GM18519 (cell line): Measurements from ENCODE around the gene DPP9.
A peak's percentile ranks its signal among the peaks of the same experiment; 100 is the strongest.
"Not testable (repeated sequence)": the region's sequence is repeated elsewhere in the genome, so short reads cannot be mapped to it uniquely, and the experiment has no call there.

Experiments
- ATAC-seq: cut with Tn5 transposase; IDR thresholded peaks from one replicate; pipeline ENCODE4 v1.9.1; 2021; ENCODE audit warnings: mild to moderate bottlenecking, moderate library complexity; ENCODE audit not compliant: unreplicated experiment, low FRiP score

DPP9 gene

DNA sequence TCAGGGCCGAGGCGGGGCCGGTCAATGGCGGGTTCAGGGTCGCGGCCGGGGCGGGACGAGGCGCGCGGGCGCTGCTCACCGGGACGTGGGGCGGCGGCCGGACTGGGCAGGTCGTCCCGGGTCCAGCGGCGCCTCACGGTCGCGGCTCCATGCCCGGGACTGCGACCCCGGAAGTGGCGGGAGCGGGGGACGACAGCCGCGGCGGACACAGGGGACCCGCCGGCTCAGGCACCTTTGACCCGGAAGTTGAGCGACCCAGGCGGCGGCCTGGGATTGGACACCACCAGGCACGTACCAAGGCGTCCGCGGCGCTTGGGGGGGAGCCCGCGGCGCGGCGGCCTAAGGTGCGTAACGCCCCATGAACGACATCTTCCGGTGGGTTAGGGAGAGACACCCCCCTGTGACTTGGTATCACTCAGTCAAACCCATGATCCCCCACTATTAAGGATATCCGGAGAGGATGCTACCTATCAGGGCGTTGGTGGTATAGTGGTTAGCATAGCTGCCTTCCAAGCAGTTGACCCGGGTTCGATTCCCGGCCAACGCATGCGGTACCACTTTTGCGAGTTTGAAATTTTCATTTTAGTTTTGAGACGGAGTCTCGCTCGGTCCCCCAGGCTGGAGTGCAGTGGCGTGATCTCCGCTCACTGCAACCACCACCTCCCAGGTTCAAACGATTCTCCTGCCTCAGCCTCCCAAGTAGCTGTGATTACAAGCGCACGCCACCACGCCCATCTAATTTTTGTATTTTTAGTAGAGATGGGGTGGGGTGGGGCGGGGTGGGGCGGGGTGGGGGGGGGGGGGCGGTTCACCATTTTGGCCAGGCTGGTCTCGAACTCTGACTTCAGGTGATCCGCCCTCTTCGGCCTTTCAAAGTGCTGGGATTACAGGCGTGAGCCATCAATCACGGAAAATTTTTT lies at the start of gene DPP9:
Gene DPP9 (minus strand): TSS at position 248 of the 920 bp plus-strand sequence. CDS start 3,936 bp downstream, outside the sequence.
- ATAC-seq: peak; percentile 83

DNA sequence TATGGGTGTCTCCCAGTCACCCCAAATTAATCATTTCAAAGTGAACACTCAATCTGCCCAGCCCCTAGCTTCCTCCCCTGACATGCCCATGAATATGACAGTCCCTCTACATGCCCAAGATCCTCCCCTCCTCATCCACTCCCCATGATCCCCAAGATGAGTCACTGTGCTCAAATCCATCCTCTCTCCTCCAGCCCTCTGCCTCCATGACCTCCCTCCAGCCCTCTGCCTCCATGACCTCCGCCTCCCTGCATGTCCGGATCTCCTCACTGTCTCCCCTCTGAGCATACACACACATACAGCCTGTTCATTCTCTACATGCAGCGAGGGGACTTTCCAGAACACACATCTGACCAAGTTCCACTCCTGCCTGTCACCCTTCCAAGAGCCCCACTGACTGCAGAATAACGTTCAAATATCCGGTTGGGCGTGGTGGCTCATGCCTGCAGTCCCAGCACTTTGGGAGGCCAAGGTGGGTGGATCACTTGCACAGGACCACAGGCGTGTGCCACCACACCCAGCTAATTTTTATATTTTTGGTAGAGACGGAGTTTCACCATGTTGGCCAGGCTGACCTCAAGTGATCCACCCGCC lies 49.5 kb upstream of the DPP9 start:
- no peak for ATAC-seq

DNA sequence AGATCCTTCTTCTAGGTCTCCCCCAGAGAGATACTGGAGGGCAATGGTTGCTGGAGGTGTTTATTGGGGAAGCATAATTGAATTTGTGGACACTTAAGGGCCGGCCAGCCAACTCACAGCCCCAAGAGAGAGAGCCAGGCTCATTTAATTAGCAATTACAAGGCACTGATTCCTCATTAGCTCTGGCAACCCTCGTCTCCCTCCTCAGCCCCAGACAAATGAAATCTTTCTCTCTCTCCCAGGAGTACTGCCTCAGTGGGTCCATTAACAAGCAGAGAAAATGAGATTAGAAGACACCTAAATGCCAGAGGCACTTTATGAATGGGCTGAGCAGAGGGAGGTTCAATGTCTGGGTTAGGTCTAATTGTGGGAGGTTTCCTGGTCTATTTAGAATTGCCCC lies 48.9 kb upstream of the DPP9 start:
- ATAC-seq: no peak

DNA sequence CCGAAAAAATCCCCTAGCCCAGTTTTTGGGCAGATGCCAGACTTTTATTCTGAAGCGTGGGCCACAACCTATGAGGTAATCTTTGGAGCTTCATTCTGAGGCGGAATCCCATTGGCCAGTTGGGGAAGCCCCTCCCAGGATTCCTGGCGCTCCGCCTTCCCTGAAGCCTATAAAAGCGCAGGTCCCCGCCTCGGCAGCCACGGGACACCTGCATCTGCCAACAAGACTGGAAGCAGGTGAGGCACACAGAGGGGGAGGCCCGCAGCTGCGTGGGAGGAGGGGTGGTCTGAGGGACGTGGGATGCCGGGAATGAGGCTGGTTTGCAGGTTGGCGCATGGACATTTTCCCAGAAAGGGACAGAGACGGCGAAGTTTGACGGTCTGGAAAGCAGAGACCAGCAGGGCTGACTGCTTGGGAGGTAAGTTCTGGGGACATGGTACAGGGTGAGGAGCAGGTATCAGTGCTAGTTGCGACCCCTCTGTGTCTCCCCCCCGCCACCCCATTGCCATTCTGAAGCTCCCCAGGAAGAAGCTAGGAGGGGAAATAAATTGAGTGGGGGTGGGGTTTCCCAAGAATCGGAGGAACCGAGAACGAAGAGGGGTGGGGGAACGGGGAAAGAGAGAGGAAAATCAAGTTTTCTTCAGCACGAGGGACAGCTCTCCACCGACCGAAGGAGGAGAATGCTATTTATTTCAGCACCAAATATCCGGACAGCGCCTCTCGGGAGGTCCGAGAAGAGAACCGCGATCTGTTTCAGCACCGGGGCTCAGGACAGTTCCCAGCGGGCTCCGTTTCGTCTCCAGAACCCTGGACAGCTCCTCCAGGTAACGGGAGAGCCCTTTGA lies 45.5 kb upstream of the DPP9 start:
- ATAC-seq: no peak

DNA sequence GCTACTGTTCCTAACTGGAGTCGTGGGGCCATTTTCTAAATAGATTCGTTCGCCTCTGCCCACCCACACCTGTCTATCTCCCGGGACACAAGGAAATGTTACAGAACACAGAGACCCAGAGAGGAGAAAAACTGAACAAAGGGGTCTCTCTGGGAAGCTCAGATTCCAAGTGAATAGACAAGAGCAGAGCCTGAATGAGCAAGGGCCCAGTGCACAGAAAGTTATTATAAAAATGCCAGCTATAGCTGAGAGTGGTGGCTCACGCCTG lies 40.7 kb upstream of the DPP9 start:
- ATAC-seq: no peak

DNA sequence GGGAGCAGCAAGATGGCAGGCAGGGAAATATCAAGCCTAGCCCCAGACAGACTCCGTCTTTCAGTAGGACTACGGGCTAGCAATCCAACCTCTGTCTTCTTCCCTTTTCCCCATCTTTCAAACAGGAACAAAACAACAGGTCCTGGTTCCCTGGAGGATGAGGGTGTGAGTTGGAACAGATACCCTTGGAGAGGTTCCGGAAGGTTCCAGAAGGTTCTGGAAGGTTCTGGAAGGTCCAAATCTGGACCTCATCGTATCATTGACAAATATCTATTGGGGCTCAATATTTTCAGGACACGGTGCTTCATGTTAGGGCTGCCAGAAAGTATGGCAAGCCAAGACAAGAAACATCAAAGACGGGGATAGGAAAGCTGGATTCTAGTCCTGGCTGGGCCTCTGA lies 39.4 kb upstream of the DPP9 start:
- ATAC-seq: no peak

DNA sequence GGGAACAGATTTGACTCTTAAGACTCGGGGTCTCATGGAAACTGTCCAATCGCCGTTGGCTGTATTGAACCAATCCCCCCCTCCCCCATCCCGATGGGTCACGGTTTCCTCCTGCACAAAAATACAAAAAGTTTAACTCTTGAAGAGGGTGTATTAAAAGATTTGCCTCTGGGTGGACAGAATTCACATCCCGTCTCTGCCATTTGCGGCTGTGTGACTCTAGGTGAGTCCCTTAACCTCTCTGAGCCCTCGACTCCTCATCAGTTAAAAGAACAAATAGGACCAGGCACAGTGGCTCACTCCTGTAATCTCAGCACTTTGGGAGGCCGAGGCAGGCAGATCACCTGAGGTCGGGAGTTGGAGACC lies 36.6 kb upstream of the DPP9 start:
- ATAC-seq: no peak

DNA sequence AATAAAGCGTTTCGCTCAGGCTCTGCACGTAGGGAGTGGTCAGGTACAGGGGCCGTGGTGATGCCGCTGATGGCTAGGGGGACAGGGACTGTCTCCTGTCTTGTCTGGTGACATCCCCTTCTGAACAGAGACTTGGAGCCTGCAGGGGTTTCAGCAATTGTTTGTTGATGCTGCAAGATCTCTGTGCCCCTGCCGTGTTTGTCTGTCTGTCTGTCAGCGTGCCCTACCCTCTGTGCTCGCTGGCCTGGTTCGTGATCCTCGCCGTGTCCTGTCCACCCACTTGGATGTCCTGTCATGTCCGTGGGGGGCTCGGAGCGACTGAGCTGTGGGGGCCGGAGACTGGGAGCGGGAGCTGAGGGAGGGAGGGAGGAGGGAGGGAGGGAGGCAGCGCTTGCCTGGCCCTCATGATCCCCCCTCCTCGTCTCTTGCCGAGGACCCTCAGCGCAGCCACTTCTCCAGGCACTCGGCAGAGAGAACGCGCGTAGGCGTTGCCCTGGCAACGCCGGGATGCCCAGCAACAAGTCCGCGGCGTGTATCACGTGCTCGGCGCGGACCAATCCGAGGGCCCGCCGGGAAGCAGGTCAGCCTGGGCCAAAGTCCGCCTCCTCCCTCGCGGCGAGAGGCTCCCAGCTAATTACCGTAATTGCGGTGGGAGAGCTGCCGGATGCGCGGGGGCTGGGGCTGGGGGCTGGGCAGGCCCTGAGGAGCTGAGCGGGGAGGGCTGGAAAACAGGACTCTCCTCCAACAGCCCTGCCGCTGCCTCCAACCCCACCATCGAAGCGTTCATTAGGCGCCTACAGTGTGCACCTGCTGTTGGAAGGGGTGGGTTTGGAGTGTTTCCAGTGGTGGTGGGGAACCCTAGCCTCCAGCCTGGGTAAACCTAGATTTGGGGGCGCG lies 36.0 kb upstream of the DPP9 start:
- ATAC-seq: no peak

DNA sequence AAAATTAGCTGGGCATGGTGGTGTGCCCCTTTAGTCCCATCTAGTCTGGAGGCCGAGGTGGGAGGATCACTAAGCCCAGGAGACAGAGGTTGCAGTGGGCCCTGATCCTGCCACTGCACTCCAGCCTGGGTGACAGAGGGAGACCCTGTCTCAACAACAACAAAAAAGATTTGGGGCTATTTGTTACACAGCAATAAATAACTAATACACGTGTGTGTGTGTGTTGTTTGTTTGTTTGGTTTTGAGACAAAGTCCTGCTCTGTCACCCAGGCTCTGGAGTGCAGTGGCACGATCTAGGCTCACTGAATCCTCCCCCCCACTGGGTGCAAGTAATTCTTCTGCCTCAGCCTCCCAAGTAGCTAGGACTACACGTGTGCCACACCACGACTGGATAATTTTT lies 35.0 kb upstream of the DPP9 start:
- no peak for ATAC-seq

DNA sequence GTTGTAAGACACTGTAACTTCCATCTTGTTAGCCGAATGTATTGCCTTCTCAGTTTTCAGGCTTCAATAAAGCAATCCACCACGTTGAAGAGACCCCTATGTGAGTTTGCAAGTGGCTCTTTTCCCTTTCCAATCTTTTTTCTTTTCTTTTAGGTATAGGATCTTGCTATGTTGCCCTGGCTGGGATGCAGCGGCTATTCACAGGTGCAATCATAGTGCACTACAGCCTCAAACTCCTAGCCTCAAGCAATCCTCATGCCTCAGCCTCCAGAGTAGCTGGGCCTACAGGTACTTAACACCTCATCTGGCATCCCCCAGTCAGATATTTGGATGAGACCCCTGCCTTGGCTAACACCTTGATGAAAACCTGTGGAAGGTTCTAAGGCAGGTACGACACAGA lies 34.4 kb upstream of the DPP9 start:
- ATAC-seq: no peak

DNA sequence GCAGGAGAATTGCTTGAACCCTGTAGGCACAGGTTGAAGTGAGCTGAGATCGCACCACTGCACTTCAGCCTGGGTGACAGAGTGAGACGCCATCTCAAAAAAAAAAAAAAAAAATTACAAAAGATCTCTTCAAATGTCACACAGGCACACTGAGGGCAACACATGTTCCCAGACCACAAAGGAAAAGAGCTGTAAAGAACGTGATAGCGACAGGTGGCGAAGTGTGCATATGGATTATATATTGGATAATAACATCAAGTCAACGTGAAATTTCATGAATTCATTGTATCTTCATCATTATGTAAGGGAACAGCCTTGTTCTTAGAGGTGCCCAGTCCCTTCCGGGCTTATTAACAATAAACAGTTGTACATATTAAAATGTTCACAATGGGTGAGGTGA lies 31.8 kb upstream of the DPP9 start:
- no peak for ATAC-seq

DNA sequence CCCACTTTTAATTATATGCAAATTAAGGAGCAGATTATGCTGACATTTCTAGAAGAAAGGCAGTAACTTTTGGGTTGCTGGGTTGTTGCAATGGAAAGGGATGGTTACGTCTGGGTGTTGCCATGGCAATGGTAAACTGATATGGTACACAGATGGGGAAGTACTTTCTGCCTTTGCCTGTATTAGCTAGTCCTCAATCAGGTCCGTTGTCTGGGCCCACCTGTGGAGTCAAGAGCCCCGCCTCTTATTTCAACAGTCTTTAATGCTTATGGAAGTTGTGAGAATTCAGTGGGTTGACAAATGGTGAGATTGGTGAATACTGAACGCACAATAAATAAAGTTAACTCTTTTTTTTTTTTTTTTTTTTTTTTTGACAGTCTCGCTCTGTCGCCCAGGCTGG lies 30.6 kb upstream of the DPP9 start:
- no peak for ATAC-seq

DNA sequence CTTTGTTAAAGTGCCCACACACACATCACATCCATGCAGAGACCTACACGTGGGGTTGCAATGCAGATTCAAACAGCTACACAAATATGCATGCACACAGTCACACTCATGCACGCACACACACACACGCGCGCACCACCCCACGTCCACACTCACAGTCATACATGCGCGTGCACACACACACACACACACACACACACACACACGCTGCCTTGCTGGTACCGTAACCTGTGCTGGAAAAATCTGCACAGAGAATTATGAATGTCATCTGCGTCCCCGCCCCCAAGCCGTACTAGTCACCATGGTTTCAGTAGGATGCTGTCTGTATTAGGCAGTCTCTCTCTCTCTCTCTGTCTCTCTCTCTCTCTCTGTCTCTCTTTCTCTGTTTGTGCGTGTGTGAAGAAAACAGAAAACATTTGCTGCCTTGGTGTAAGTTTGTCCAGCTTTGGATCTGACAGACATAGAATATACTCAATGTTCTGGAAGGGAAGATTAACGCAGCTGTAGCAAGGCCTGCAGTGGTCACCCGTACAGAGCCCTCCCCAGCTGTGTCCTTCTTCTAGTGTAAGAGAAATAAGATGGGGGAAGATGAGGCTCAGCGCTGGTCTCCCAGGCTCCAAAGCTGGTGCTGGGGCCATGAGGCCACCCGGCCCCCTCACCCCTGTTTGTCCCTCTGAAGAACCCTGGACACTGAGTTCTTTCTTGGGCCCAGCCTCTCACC lies 26.4 kb upstream of the DPP9 start:
- ATAC-seq: no peak

DNA sequence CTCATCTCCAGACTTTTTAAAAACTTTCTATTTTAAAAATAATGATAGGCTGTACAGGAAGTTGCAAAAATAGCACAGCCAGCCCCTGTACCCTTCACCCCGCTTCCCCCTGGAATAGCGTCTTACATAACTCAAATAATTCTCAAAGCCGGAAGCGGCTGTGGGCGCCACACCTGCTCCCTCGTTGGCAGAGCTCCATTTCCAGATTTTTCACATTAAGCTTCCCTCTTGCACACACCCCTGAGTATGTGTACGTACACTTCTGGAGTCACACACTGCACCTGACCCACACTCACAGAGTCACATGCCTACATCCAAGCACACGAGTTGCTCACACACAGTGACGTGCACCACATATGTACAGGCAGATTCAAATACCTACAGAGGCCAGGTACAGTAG lies 24.9 kb upstream of the DPP9 start:
- no peak for ATAC-seq

DNA sequence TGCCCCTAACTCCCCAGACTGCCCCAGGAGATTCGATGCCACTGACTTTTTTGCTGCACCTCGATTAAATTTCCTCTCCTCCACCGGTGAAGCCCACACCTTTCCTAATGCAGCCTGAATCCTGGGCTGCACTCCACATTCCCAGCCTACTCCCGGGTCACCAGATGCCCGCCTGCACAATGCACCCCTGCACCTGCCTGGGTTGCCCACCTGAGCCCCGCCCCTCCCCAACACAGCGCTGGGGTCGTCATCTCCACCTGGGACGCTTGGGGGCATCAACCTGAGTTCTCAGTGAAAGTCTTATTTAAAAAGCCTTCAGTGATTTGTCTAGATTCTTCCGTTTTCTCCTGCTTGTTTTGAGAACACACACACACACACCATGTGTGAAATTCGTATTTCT lies 24.5 kb upstream of the DPP9 start:
- no peak for ATAC-seq

DNA sequence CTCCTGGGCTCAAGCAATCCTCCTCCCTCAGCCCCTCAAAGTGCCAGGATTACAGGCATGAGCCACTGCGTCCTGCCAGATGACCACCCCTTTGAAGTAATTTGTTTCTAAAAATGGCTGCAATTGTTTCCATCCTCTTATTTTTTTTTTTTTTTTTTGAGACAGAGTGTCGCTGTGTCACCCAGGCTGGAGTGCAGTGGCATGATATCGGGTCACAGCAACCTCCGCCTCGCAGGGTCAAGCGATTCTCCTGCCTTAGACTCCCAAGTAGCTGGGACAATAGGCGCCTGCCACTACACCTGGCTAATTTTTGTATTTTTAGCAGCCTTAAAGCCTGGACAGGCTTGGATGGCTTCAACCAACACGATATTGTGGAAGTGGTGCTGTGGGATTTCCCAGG lies 22.3 kb upstream of the DPP9 start:
- ATAC-seq: no peak

DNA sequence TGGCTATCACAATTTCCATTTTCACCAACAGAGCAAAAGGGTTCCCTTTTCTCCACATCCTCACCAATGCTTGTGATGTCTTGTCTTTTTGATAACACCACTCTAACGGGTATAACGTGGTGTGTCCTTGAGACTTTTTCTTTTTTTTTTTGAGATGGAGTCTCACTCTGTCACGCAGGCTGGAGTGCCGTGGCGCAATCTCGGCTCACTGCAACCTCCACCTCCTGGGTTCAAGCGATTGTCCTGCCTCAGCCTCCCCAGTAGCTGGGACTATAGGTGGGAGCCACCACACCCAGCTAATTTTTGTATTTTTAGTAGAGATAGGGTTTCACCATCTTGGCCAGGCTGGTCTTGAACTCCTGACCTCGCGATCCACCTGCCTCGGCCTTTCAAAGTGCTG lies 21.5 kb upstream of the DPP9 start:
- ATAC-seq: not testable (repeated sequence)

DNA sequence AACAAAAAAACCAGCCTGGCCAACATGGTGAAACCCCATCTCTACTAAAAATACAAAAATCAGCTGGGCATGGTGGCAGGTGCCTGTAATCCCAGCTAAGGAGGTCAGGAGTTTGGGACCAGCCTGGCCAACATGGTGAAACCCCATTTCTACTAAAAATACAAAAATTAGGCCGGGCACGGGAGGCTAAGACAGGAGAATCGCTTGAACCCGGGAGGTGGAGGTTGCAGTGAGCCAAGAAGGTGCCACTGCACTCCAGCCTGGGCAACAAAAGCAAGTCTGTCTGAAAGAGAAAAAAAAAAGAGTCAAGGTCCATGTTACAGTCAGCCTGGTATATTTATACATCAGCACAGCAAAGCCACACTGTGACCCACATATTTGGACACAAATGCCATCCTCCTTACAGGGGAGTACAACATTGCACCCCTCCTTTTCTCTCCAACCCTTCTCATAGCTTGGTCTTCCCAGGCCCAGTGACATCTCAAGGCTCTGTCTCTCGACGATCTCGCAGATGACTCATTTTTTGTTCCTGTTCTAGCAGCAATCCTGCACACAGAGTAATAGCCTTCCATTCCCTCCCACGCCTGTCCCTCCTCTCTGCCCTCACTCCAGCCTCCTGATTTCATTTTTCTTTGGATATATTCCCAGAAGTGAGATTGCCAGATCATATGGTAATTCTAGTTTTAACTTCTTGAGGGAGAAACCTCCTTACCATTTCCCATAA lies 21.0 kb upstream of the DPP9 start:
- no peak for ATAC-seq
